ENCODE results near the gene SPNS2. TPM values are rescaled to one million over a fixed set of nuclear protein-coding genes. Genes with fewer than 3 reads are reported as not detected.

The SPNS2 gene
- 0.16 TPM in 1 of 2 replicates, not detected in the other for total RNA-seq

GRCh38 chr17:4498461-4499397 is at the start of gene SPNS2:
TSS of gene SPNS2 (plus strand) at chr17:4498881. CDS start at chr17:4499048, 167 bp downstream.

GRCh38 chr17:4554997-4555799 is 56.5 kb downstream of the SPNS2 start, which contains the start of gene MYBBP1A:
TSS of gene MYBBP1A (minus strand) at chr17:4555384. CDS start at chr17:4555324, 60 bp downstream.

GRCh38 chr17:4560421-4560820 is 61.7 kb downstream of the SPNS2 start, which contains the start of gene GGT6:
TSS of gene GGT6 (minus strand) at chr17:4560577. CDS start at chr17:4560521, 56 bp downstream.

GRCh38 chr17:4584101-4584916 is 85.6 kb downstream of the SPNS2 start, which contains the start of gene SMTNL2:
TSS of gene SMTNL2 (plus strand) at chr17:4584529. CDS start at chr17:4584606, 77 bp downstream.

Other genes starting within 250 kb of the SPNS2 start
- gene ANKFY1, start 234.9 kb upstream of the SPNS2 start, total RNA-seq = 54.8 and 68.0 TPM in 2 replicates
- 39.0 and 43.8 TPM in 2 replicates for gene UBE2G1, start 132.2 kb upstream of the SPNS2 start, total RNA-seq
- not detected in 2 replicates for gene SPNS3, start 64.9 kb upstream of the SPNS2 start, total RNA-seq
- gene MYBBP1A, start 56.5 kb downstream of the SPNS2 start, total RNA-seq = 51.1 and 62.3 TPM in 2 replicates
- gene GGT6, start 61.7 kb downstream of the SPNS2 start, total RNA-seq = not detected in 2 replicates
- not detected in 2 replicates for gene SMTNL2, start 85.6 kb downstream of the SPNS2 start, total RNA-seq
- gene ALOX15, start 142.8 kb downstream of the SPNS2 start, total RNA-seq = not detected in 2 replicates
- gene PELP1, start 205.3 kb downstream of the SPNS2 start, total RNA-seq = 25.0 and 31.2 TPM in 2 replicates
- gene ARRB2, start 211.8 kb downstream of the SPNS2 start, total RNA-seq = 7.0 and 9.2 TPM in 2 replicates
- gene MED11, start 232.5 kb downstream of the SPNS2 start, total RNA-seq = 10.5 and 12.4 TPM in 2 replicates
- not detected in 2 replicates for gene ZMYND15, start 241.0 kb downstream of the SPNS2 start, total RNA-seq
- 0.97 and 1.1 TPM in 2 replicates for gene CXCL16, start 241.0 kb downstream of the SPNS2 start, total RNA-seq